ENCODE results near the gene KRTAP19-4.

- TF ChIP-seq MEIS1 (CRISPR knock-in tag; IDR thresholded peaks at IDR 0.05; ENCODE audit: borderline replicate concordance) (no peak), HNRNPH1 (optimal IDR thresholded peaks at IDR 0.05; ENCODE audit: low read depth, low read length) (no peak), ZNF687 (CRISPR knock-in tag; IDR thresholded peaks at IDR 0.05) (no peak), TCF7L2 (IDR thresholded peaks at IDR 0.05; ENCODE audit: low read depth, low read length) (no peak), KLF13 (CRISPR knock-in tag; IDR thresholded peaks at IDR 0.05) (no peak), MYC (CRISPR knock-in tag; IDR thresholded peaks at IDR 0.05; ENCODE audit: borderline replicate concordance) (no peak), ZNF431 (CRISPR knock-in tag; IDR thresholded peaks at IDR 0.05; ENCODE audit: borderline replicate concordance, low read depth) (no peak)
- TF ChIP-seq, protein P1, sequence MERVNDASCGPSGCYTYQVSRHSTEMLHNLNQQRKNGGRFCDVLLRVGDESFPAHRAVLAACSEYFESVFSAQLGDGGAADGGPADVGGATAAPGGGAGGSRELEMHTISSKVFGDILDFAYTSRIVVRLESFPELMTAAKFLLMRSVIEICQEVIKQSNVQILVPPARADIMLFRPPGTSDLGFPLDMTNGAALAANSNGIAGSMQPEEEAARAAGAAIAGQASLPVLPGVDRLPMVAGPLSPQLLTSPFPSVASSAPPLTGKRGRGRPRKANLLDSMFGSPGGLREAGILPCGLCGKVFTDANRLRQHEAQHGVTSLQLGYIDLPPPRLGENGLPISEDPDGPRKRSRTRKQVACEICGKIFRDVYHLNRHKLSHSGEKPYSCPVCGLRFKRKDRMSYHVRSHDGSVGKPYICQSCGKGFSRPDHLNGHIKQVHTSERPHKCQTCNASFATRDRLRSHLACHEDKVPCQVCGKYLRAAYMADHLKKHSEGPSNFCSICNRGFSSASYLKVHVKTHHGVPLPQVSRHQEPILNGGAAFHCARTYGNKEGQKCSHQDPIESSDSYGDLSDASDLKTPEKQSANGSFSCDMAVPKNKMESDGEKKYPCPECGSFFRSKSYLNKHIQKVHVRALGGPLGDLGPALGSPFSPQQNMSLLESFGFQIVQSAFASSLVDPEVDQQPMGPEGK (CRISPR knock-in tag; IDR thresholded peaks at IDR 0.05), result no peak
- TF ChIP-seq, protein P2, sequence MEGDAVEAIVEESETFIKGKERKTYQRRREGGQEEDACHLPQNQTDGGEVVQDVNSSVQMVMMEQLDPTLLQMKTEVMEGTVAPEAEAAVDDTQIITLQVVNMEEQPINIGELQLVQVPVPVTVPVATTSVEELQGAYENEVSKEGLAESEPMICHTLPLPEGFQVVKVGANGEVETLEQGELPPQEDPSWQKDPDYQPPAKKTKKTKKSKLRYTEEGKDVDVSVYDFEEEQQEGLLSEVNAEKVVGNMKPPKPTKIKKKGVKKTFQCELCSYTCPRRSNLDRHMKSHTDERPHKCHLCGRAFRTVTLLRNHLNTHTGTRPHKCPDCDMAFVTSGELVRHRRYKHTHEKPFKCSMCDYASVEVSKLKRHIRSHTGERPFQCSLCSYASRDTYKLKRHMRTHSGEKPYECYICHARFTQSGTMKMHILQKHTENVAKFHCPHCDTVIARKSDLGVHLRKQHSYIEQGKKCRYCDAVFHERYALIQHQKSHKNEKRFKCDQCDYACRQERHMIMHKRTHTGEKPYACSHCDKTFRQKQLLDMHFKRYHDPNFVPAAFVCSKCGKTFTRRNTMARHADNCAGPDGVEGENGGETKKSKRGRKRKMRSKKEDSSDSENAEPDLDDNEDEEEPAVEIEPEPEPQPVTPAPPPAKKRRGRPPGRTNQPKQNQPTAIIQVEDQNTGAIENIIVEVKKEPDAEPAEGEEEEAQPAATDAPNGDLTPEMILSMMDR (CRISPR knock-in tag; IDR thresholded peaks at IDR 0.05), result no peak
These were observed 5.1 kb upstream of the KRTAP19-4 start, which contains the start of gene KRTAP19-5 for GRCh38 chr21:30502041-30502440.
